Psoas muscle (tissue), 8 donors: ENCODE data around the gene GPR183. TPM values are rescaled to one million over a fixed set of nuclear protein-coding genes. Genes with fewer than 3 reads are reported as not detected.

ENCODE experiments used
- ATAC-seq, 4 donors: fragments of 200-7000 bp; cut with Tn5 transposase; one replicate each; pipeline ENCODE4 v1.9.1; 2020; ENCODE audit warnings: moderate library complexity in 3 of 4, mild to moderate bottlenecking in 2 of 4
- DNase-seq, 2 donors: peaks; one replicate each; pipeline ENCODE4 v3.0.0-alpha.2; 2020
- H3K27ac ChIP-seq: fragments of 200-600 bp; one replicate; pipeline ENCODE4 v1.8.0; 2022
- H3K27me3 ChIP-seq, 3 donors: fragments of 200-600 bp in 1 of 3; one replicate each; pipeline versions ENCODE4 v1.6.1 to v1.8.0; 2013 to 2022; ENCODE audit warnings: low read length in 2 of 3, mild to moderate bottlenecking in 2 of 3, moderate library complexity in 1 of 3; ENCODE audit not compliant: insufficient read depth in 3 of 3
- H3K36me3 ChIP-seq, 2 donors: fragments of 200-600 bp in 1 of 2; one replicate each; pipeline versions ENCODE4 v1.6.1 to v1.8.0; 2013 to 2022; ENCODE audit warnings: low read depth in 1 of 2, mild to moderate bottlenecking in 1 of 2, moderate library complexity in 1 of 2; ENCODE audit not compliant: insufficient read depth in 1 of 2
- H3K4me1 ChIP-seq: fragments of 200-600 bp; one replicate; pipeline ENCODE4 v1.8.0; 2022
- H3K4me3 ChIP-seq: fragments of 200-600 bp; one replicate; pipeline ENCODE4 v1.8.0; 2022; ENCODE audit warnings: mild to moderate bottlenecking
- H3K9me3 ChIP-seq: fragments of 200-600 bp; one replicate; pipeline ENCODE4 v1.8.0; 2022
- CTCF ChIP-seq: fragments of 200-600 bp; IDR thresholded peaks from one replicate; pipeline ENCODE4 v1.8.0; 2022; ENCODE audit warnings: antibody characterized with exemption
- WGBS, 3 donors: extraction: QIAGEN DNeasy Blood & Tissue Kit; methylation state at CpG; one replicate each; pipeline versions ENCODE4 v1.1.6 to v1.1.7; 2013; 5-methylcytosine and 5-hydroxymethylcytosine counted together
- intact Hi-C, 2 donors: fragments of 100-400 bp; cut with DNase I; formaldehyde crosslinking; loops; one replicate each; pipeline versions ENCODE4 v1.11.0 to v1.14.2; 2022
- polyA plus RNA-seq, 3 donors: library from polyadenylated mRNA; stranded (reverse); fragments of 200-250 nt; gene quantifications; one replicate each; pipeline ENCODE4 v1.2.3, GENCODE V29; 2013
- total RNA-seq, 4 donors: library from RNA; stranded (reverse); fragmentation: NEBNext Ultra II Directional in 2 of 4; extraction: Animal tissue kit (Norgen Biotek cat#: 25700) in 2 of 4; gene quantifications; one replicate each; pipeline versions ENCODE4 v1.2.1 to v1.2.4, GENCODE V29; 2021 to 2023
- donor health status: healthy with polysubstance abuse.
- donor health status: DM: no; HTN: no; CAD: no; lungs with moderate emphysema.
- donor health status: Bipolar disorder and iron deficiency.
- donor health status: healthy.
- donor health status: DM: yes; HTN: yes; CAD: no.
- donor health status: DM: no; HTN: no; CAD: no.
- donor health status: DM: no; HTN: no; CAD: no.
- donor health status: DM: yes; HTN: yes; CAD: no.

GPR183 gene
- total and polyA plus RNA-seq, 7 donors = 0.67 to 1.4 (median 0.80) TPM

DNA sequence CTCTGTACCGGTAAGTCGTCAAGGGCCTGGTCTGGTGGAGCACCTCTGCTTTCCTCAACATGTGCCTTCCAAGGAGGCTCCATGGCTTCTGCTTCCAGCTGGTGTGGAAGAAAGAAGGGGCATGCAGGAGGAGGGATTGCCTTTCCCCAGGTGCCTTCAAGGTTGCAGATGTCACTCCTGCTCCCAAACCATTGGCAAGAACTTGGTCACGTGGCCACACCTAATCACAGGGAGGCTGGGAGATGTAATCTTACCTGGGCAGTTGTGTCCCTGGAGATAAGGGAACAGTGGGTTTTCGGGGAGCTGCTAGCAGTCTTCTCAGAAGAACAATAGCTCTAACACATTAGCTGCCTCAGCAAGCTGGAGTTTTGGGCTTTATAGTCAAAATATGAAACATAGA is 39.3 kb downstream of the GPR183 start:
- intact Hi-C loops = loop anchor here in 1 of 2 donors (2.0 to 5.0 kb wide), 3 partner anchors 51 to 169 kb away; no protein-coding TSS in a partner anchor
- H3K27ac ChIP-seq = no peak overlapping the region
- H3K36me3 ChIP-seq = no peaks in the 10 kb centered on the region
- no peak for ATAC-seq
- WGBS, 3 donors = 94 to 95% (median 94%) methylated on average over 4 of the region's 4 CpGs
- H3K9me3 ChIP-seq = peaks cover 11% of the 10 kb centered on the region
- no peaks in the 10 kb centered on the region for H3K27me3 ChIP-seq
- no peak overlapping the region for H3K4me3 ChIP-seq
- TF ChIP-seq CTCF = no peak
- H3K4me1 ChIP-seq = peaks cover 29% of the 10 kb centered on the region
- no peak for DNase-seq

GRCh38 chr13:99266827-99267226 is 40.4 kb downstream of the GPR183 start:
- Histone ChIP-seq H3K27ac (no peak overlapping the region), H3K4me1 (peaks cover 40% of the 10 kb centered on the region), H3K36me3 (no peaks in the 10 kb centered on the region), H3K4me3 (no peak overlapping the region), H3K9me3 (peaks cover under 1% of the 10 kb centered on the region), H3K27me3 (no peaks in the 10 kb centered on the region)
- intact Hi-C loops = loop anchor here in 1 of 2 donors (5.0 kb wide), 2 partner anchors 50 to 75 kb away; no protein-coding TSS in a partner anchor
- TF ChIP-seq CTCF = no peak
- 37 to 62% (median 44%) methylated on average over 6 of the region's 6 CpGs for WGBS, 3 donors
- DNase-seq = no peak
- ATAC-seq = no peak

DNA sequence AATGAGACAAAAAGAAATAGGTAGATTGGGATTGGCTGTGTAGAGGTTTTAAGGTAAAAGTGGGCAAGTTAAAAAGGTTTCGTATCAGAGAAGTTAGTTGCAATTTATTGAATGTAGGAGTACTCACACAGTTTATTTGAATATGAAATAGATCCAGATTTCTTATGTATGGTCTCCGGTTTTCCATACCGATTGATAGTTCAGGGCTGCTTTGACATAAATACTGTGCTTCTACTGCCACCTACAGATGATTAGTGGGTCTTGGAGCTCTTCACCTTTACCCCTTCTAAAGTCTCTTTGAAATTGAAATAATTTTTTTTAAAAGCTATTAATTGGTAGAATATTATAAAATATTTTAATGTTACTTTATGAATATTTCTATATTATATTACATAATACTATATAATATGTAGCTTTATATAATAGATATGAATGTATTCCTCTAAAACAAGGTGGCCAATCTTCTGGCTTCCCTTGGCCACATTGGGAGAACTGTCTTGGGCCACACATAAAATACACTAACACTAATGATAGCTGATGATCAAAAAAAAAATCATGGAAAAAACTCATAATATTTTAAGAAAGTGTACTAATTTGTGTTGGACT is 41.3 kb downstream of the GPR183 start:
- no peak overlapping the region for H3K27ac ChIP-seq
- TF ChIP-seq CTCF = peak; percentile 74

GRCh38 chr13:99265162-99265800 is 41.9 kb downstream of the GPR183 start:
- H3K4me3 ChIP-seq = no peak overlapping the region
- peaks cover 42% of the 10 kb centered on the region for H3K4me1 ChIP-seq
- ATAC-seq = no peak
- no peaks in the 10 kb centered on the region for H3K27me3 ChIP-seq
- no peaks in the 10 kb centered on the region for H3K36me3 ChIP-seq
- 76 to 79% (median 76%) methylated on average over 8 of the region's 8 CpGs for WGBS, 3 donors
- H3K27ac ChIP-seq = peak overlapping the region; percentile 32
- DNase-seq = no peak
- intact Hi-C loops = loop anchor here (2.0 to 5.0 kb wide), 5 partner anchors 48 to 90 kb away; partner anchors contain the start of gene UBAC2 (in 1 of the 2)
- no peaks in the 10 kb centered on the region for H3K9me3 ChIP-seq
- no peak for TF ChIP-seq CTCF

More for the DNA sequence above, 41.3 kb downstream of the GPR183 start:
- Histone ChIP-seq H3K36me3 (no peaks in the 10 kb centered on the region), H3K9me3 (no peaks in the 10 kb centered on the region), H3K27me3 (no peaks in the 10 kb centered on the region), H3K4me3 (no peak overlapping the region), H3K4me1 (peaks cover 42% of the 10 kb centered on the region)
- DNase-seq (no peak), ATAC-seq (peak; percentile 64 to 77 (median 64))
- intact Hi-C loops = loop anchor here (2.0 to 5.0 kb wide), 5 partner anchors 49 to 91 kb away; partner anchors contain the start of gene UBAC2 (in 1 of the 2)
- 30 to 38% (median 35%) methylated on average over 3 of the region's 3 CpGs for WGBS, 3 donors
